GM12878 (cell line): Measurements from ENCODE around the gene DNAJC15. TPM values are rescaled to one million over a fixed set of nuclear protein-coding genes. Genes with fewer than 3 reads are reported as not detected.

Experiments
- ATAC-seq: fragments of 200-7000 bp; cut with Tn5 transposase; 3 replicates; pipeline ENCODE4 v1.9.1; 2020; ENCODE audit warnings: mild to moderate bottlenecking, moderate library complexity
- BruUV-seq: library from RNA; stranded (reverse); fragments of 400-500 nt; replicated peaks from 2 replicates; lab custom pipeline; 2021; lab: Mats Ljungman, UMichigan
- CTCF ChIA-PET: fragments of 300-600 bp; sonication (Branson Sonifier 250); formaldehyde crosslinking; extraction: SDS; loops from one replicate; lab custom pipeline; 2021; ENCODE audit warnings: inconsistent platforms; lab: Yijun Ruan, JAX
- POLR2A ChIA-PET: fragments of 350-600 bp; formaldehyde crosslinking; extraction: SDS; loops from one replicate; lab custom pipeline; 2021; ENCODE audit warnings: inconsistent platforms; lab: Charles Lee
- RAD21 ChIA-PET: fragments of 300-600 bp; sonication (Branson Sonifier 250); formaldehyde crosslinking; loops from one replicate; lab custom pipeline; 2023; ENCODE audit warnings: antibody characterized with exemption; ENCODE audit not compliant: unreplicated experiment; lab: Charles Lee
- SMC1A ChIA-PET: fragments of 300-600 bp; sonication (Branson Sonifier 250); formaldehyde crosslinking; loops from one replicate; lab custom pipeline; 2023; ENCODE audit not compliant: unreplicated experiment, uncharacterized antibody; lab: Charles Lee
- DNase-seq: peaks from one replicate; pipeline ENCODE4 v3.0.0-alpha.2; 2011; ENCODE audit warnings: low read depth, low spot score
- FAIRE-seq: peaks from 3 replicates; lab custom pipeline; 2011; peaks lifted over from hg19 to GRCh38; lab: Jason Lieb, UNC
- H2AFZ ChIP-seq: 2 replicates; pipeline ENCODE4 v1.6.0; 2011; ENCODE audit warnings: low read depth, low read length, control low read depth; ENCODE audit not compliant: control insufficient read depth
- H3K27ac ChIP-seq: 2 replicates; pipeline ENCODE4 v1.5.1; 2011; ENCODE audit warnings: control low read depth; ENCODE audit not compliant: control insufficient read depth, insufficient read depth
- H3K27me3 ChIP-seq, 2 experiments: replicated peaks in 1 of 2; 2 replicates each; pipeline versions ENCODE4 v1.6.0 to v1.6.1; 2011; ENCODE audit warnings: low read length in 1 of 2; ENCODE audit not compliant: control insufficient read depth in 2 of 2, insufficient read depth in 2 of 2
- H3K36me3 ChIP-seq, 2 experiments: 2 replicates each; pipeline ENCODE4 v1.5.1; 2011; ENCODE audit warnings: low read length in 1 of 2; ENCODE audit not compliant: control insufficient read depth in 2 of 2, insufficient read depth in 2 of 2
- H3K4me1 ChIP-seq: 2 replicates; pipeline ENCODE4 v1.6.1; 2011; ENCODE audit warnings: mild to moderate bottlenecking, low read length, moderate library complexity, mixed read lengths; ENCODE audit not compliant: control insufficient read depth, insufficient read depth
- H3K4me2 ChIP-seq: 2 replicates; pipeline ENCODE4 v1.6.0; 2011; ENCODE audit warnings: control low read depth; ENCODE audit not compliant: control insufficient read depth, insufficient read depth
- H3K4me3 ChIP-seq: fragments of 200-600 bp; sonication (generic); 2 replicates; pipeline ENCODE4 v1.5.1; 2016
- H3K79me2 ChIP-seq: 2 replicates; pipeline ENCODE4 v1.6.0; 2011; ENCODE audit warnings: low read length; ENCODE audit not compliant: control insufficient read depth, insufficient read depth
- H3K9ac ChIP-seq: 2 replicates; pipeline ENCODE4 v1.8.0; 2011; ENCODE audit warnings: low read length, control low read depth, mixed read lengths; ENCODE audit not compliant: control insufficient read depth, insufficient read depth
- H3K9me3 ChIP-seq: replicated peaks from 3 replicates; pipeline ENCODE4 v1.5.1; 2011; ENCODE audit warnings: mild to moderate bottlenecking, low read length; ENCODE audit not compliant: control insufficient read depth, insufficient read depth
- H4K20me1 ChIP-seq: 2 replicates; pipeline ENCODE4 v1.6.0; 2011; ENCODE audit not compliant: control insufficient read depth, insufficient read depth
- CHD2 ChIP-seq: IDR thresholded peaks from 2 replicates; pipeline ENCODE4 v1.6.1; 2011; ENCODE audit warnings: low read depth, low read length, improper control_type of control experiment, borderline replicate concordance
- ETV6 ChIP-seq, 2 experiments: fragments of 450-650 bp in 1 of 2; IDR thresholded peaks in 1 of 2; conservative IDR thresholded peaks in 1 of 2; 2 replicates each; pipeline ENCODE4 v1.6.1; 2014; ENCODE audit warnings: antibody characterized with exemption in 1 of 2, borderline replicate concordance in 1 of 2, low read depth in 1 of 2, mild to moderate bottlenecking in 1 of 2, moderate library complexity in 1 of 2
- IRF3 ChIP-seq: fragments of 450-650 bp; IDR thresholded peaks from 2 replicates; pipeline ENCODE4 v1.6.1; 2014; ENCODE audit warnings: mild to moderate bottlenecking
- IRF4 ChIP-seq: IDR thresholded peaks from 2 replicates; pipeline ENCODE4 v1.6.1; 2011; ENCODE audit warnings: low read depth, low read length
- MTA2 ChIP-seq: fragments of 450-650 bp; IDR thresholded peaks from 2 replicates; pipeline ENCODE4 v1.6.1; 2016; ENCODE audit warnings: low read depth, mild to moderate bottlenecking, moderate library complexity
- NRF1 ChIP-seq: conservative IDR thresholded peaks from 2 replicates; pipeline ENCODE4 v1.6.1; 2011; ENCODE audit warnings: mild to moderate bottlenecking, low read depth, low read length, improper control_type of control experiment
- PKNOX1 ChIP-seq: fragments of 450-650 bp; IDR thresholded peaks from 2 replicates; pipeline ENCODE4 v1.6.1; 2016; ENCODE audit warnings: mild to moderate bottlenecking
- POU2F2 ChIP-seq: IDR thresholded peaks from 3 replicates; pipeline ENCODE4 v1.6.1; 2011; ENCODE audit warnings: low read depth, mild to moderate bottlenecking, low read length, borderline replicate concordance
- SMARCA5 ChIP-seq: fragments of 450-650 bp; IDR thresholded peaks from 2 replicates; pipeline ENCODE4 v1.6.1; 2017; ENCODE audit warnings: mild to moderate bottlenecking
- SUZ12 ChIP-seq: fragments of 200-600 bp; sonication (generic); IDR thresholded peaks from one replicate; pipeline ENCODE4 v1.6.1; 2018; ENCODE audit warnings: antibody characterized with exemption, mild to moderate bottlenecking; ENCODE audit not compliant: unreplicated experiment
- TCF7 ChIP-seq: IDR thresholded peaks from 2 replicates; pipeline ENCODE4 v1.6.1; 2014; ENCODE audit warnings: antibody characterized with exemption, borderline replicate concordance
- ZNF24 ChIP-seq: fragments of 450-650 bp; IDR thresholded peaks from 2 replicates; pipeline ENCODE4 v1.6.1; 2017; ENCODE audit warnings: antibody characterized with exemption, mild to moderate bottlenecking
- WGBS: methylation state at CpG from one replicate; pipeline ENCODE4 v1.1.6; 2016; ENCODE audit warnings: low lambda C conversion rate; ENCODE audit not compliant: insufficient replicate concordance, insufficient coverage; ENCODE audit errors: missing lambda C conversion rate; 5-methylcytosine and 5-hydroxymethylcytosine counted together
- in situ Hi-C: fragments of 300-500 bp; cut with MboI; formaldehyde crosslinking; loops from 9 replicates; pipeline ENCODE4 v1.14.3; 2018; ENCODE audit warnings: mixed read lengths
- intact Hi-C: fragments of 100-400 bp; cut with micrococcal nuclease; formaldehyde crosslinking; loops from one replicate; pipeline ENCODE4 v1.14.2; 2022; ENCODE audit not compliant: unreplicated experiment
- polyA plus RNA-seq, 11 experiments: library from polyadenylated mRNA; depleted of rRNA in 4 of 11; unstranded in 6 of 11; stranded (reverse) in 5 of 11; fragments of >200 nt; fragmentation: Nextera tagmentation in 4 of 11; fragmentation: Illumina TruSeq in 1 of 11; extraction: Ambion mirVana in 4 of 11; extraction: Trizol in 1 of 11; gene quantifications; 1 replicate in 1 of 11; 2 replicates in 10 of 11; pipeline versions ENCODE4 v1.2.1 to v1.2.3, GENCODE V29; 2011 to 2016; ENCODE audit warnings: inconsistent platforms in 2 of 11, missing spikeins in 2 of 11, low read depth in 1 of 11
- total RNA-seq, 4 experiments: library from RNA; depleted of rRNA in 3 of 4; stranded (reverse); fragments of >200 nt in 3 of 4; fragmentation: Illumina TruSeq in 1 of 4; extraction: Trizol in 1 of 4; gene quantifications; 2 replicates each; pipeline versions ENCODE4 v1.2.1 to v1.2.3, GENCODE V29; 2013 to 2021
- TF ChIP-seq, protein P1 (sequence below): fragments of 450-650 bp; formaldehyde crosslinking; IDR thresholded peaks from 2 replicates; pipeline ENCODE4 v1.4.0; 2022; ENCODE audit warnings: mild to moderate bottlenecking, moderate library complexity
- TF ChIP-seq, protein P2 (sequence below): IDR thresholded peaks from 2 replicates; pipeline ENCODE4 v1.6.1; 2011; ENCODE audit warnings: low read depth, low read length, improper control_type of control experiment, borderline replicate concordance

The DNAJC15 gene
- total and polyA plus RNA-seq, 10 of the 15 experiments (the other 5 are each of a cell fraction or from before 2014, with no cell fraction given) = 13.1 to 104 (median 54.4) TPM

- TF ChIP-seq MTA2 (0 out of 2 replicates have a peak, but pooled peaks have one; percentile 13), POU2F2 (peak; percentile 41; the same call in 1 of the 3 replicates), IRF4 (0 out of 2 replicates have a peak, but pooled peaks have one; percentile 13), ETV6 (conservative IDR thresholded peaks at IDR 0.05 in 1 of 2, IDR thresholded peaks at IDR 0.05 in 1 of 2; ENCODE audit: borderline replicate concordance in 1 of 2, low read depth in 1 of 2) (no peak)
These were observed 38.7 kb upstream of the DNAJC15 start (continued) for GRCh38 chr13:42984691-42985090.

DNA sequence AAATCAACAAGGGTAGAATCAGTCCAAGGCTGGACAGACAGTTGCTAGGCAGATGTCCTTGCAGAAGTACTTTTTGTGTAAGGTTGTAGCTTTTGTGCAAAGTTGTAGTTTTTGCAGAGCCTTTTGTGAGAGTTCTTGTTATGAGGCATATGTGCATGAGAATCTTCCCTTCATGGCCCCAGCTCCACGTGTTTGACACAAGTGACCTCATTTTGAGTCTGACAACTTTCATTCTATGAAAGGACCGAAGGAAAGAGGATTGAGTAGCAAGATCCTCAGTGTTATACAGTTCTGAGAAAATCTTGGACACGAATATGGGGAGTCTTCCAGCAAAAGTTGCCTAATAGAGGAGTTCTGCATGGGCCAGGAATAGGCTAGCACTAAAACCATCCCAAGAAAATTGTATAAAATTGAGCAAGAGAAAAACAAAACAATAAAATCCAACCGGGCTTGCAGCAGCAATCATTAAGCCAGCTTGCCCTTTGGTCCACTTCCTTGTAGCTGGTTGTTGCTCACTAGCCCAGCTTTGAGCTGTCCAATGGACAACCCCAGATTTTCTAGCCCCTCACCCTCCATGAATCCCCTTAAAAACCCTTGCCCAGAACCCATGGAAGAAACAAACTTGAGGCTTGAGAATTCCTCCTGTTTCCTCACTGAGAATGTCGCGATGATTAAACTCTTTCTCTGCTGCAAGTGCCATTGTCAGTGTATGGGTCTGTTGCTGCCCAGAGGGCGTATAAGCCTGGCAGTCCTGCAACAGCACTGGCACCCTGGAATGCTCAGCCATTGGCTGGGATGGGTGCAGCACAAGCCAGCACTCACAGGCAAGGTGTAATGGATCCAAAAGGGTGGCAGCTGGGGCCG, 37.8 kb upstream of the DNAJC15 start:
- ATAC-seq (peak; percentile 15), DNase-seq (no peak), FAIRE-seq (no peak)
- H3K27me3 ChIP-seq = no peaks in the 10 kb centered on the region
- H3K27ac ChIP-seq = 0 out of 2 replicates have a peak overlapping the region, but pooled peaks have one; percentile 20
- ChIA-PET POLR2A (interaction anchor here (0.9 to 2.2 kb wide), 3 partner anchors 12 to 39 kb away, joined by 3 to 8 read pairs (median 6); no protein-coding TSS in a partner anchor), CTCF (interaction anchor here (0.7 to 1.5 kb wide), 6 partner anchors 9 to 101 kb away, joined by 3 to 4 read pairs (median 3); partner anchors contain the start of gene DNAJC15), SMC1A (interaction anchor here (0.6 to 11.2 kb wide), 11 partner anchors 12 to 147 kb away, joined by 3 to 150 read pairs (median 4); partner anchors contain the start of gene DNAJC15), RAD21 (interaction anchor here (1.0 to 1.1 kb wide), 3 partner anchors 12 to 651 kb away, joined by 3 read pairs; no protein-coding TSS in a partner anchor)
- H3K4me1 ChIP-seq = peaks cover 14% of the 10 kb centered on the region
- in situ Hi-C loops = no loop called here
- BruUV-seq = no TSS peak
- no peaks in the 10 kb centered on the region for H4K20me1 ChIP-seq
- H3K9me3 ChIP-seq = no peaks in the 10 kb centered on the region; the same call in 2 of the 3 replicates
- H3K79me2 ChIP-seq = peaks cover 25% of the 10 kb centered on the region
- 50% methylated on average over 8 of the region's 8 CpGs for WGBS
- intact Hi-C loops = no loop called here
- H3K36me3 ChIP-seq = peaks cover 0 to 10% of the 10 kb centered on the region in 2 experiments; a peak in 1 of 4 replicates
- H2AFZ ChIP-seq = no peak overlapping the region
- no peak overlapping the region for H3K4me3 ChIP-seq
- H3K4me2 ChIP-seq = peak overlapping the region; percentile 38; the same call in 1 of the 2 replicates
- H3K9ac ChIP-seq = no peak overlapping the region
- TF ChIP-seq SMARCA5 = no peak
- no peak for TF ChIP-seq TCF7
- TF ChIP-seq, protein P1, sequence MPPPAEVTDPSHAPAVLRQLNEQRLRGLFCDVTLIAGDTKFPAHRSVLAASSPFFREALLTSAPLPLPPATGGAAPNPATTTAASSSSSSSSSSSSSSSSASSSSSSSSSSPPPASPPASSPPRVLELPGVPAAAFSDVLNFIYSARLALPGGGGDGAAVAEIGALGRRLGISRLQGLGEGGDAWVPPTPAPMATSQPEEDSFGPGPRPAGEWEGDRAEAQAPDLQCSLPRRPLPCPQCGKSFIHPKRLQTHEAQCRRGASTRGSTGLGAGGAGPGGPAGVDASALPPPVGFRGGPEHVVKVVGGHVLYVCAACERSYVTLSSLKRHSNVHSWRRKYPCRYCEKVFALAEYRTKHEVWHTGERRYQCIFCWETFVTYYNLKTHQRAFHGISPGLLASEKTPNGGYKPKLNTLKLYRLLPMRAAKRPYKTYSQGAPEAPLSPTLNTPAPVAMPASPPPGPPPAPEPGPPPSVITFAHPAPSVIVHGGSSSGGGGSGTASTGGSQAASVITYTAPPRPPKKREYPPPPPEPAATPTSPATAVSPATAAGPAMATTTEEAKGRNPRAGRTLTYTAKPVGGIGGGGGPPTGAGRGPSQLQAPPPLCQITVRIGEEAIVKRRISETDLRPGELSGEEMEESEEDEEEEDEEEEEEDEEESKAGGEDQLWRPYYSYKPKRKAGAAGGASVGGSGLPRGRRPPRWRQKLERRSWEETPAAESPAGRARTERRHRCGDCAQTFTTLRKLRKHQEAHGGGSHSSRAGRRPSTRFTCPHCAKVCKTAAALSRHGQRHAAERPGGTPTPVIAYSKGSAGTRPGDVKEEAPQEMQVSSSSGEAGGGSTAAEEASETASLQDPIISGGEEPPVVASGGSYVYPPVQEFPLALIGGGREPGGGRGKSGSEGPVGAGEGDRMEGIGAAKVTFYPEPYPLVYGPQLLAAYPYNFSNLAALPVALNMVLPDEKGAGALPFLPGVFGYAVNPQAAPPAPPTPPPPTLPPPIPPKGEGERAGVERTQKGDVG (CRISPR knock-in tag) = no peak
- TF ChIP-seq ZNF24 = no peak
- no peak for TF ChIP-seq IRF3
- TF ChIP-seq PKNOX1 = no peak
- no peak for TF ChIP-seq SUZ12
- TF ChIP-seq NRF1 = no peak
- TF ChIP-seq, protein P2, sequence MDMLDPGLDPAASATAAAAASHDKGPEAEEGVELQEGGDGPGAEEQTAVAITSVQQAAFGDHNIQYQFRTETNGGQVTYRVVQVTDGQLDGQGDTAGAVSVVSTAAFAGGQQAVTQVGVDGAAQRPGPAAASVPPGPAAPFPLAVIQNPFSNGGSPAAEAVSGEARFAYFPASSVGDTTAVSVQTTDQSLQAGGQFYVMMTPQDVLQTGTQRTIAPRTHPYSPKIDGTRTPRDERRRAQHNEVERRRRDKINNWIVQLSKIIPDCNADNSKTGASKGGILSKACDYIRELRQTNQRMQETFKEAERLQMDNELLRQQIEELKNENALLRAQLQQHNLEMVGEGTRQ = no peak
- TF ChIP-seq CHD2 = no peak
